GM21423 (cell line): ENCODE results near the gene SELPLG.
"Not testable (repeated sequence)": the region's sequence is repeated elsewhere in the genome, so short reads cannot be mapped to it uniquely, and the experiment has no call there.

Experiments
- ATAC-seq: cut with Tn5 transposase; IDR thresholded peaks from one replicate; pipeline ENCODE4 v1.9.1; 2021; ENCODE audit warnings: mild to moderate bottlenecking, moderate library complexity; ENCODE audit not compliant: unreplicated experiment

SELPLG gene

GRCh38 chr12:108656247-108656646, 22.6 kb upstream of the SELPLG start:
- ATAC-seq = not testable (repeated sequence)

DNA sequence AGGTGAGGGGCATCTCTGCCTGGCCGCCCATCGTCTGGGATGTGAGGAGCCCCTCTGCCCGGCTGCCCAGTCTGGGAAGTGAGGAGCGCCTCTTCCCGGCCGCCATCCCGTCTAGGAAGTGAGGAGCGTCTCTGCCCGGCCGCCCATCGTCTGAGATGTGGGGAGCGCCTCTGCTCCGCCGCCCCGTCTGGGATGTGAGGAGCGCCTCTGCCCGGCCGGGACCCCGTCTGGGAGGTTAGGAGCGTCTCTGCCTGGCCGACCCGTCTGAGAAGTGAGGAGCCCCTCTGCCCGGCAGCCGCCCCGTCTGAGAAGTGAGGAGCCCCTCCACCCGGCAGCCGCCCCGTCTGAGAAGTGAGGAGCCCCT, 22.1 kb upstream of the SELPLG start:
- not testable (repeated sequence) for ATAC-seq

DNA sequence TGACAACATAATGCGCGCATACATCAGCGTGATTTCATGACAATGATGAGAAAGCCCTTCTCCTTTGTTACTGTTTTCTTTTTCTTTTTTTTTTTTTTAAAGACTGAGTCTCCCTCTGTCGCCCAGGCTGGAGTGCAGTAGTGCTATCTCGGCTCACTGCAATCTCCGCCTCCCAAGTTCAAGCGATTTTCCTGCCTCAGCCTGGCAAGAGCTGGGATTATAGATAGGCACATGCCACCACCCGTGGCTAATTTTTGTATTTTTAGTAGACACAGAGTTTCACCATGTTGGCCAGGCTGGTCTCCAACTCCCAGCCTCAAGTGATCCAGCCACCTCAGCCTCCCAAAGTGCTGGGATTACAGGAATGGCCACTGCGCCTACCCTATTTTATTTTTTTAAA, 20.9 kb upstream of the SELPLG start:
- not testable (repeated sequence) for ATAC-seq

- ATAC-seq = no peak
These were observed 20.2 kb upstream of the SELPLG start for GRCh38 chr12:108653922-108654321.

DNA sequence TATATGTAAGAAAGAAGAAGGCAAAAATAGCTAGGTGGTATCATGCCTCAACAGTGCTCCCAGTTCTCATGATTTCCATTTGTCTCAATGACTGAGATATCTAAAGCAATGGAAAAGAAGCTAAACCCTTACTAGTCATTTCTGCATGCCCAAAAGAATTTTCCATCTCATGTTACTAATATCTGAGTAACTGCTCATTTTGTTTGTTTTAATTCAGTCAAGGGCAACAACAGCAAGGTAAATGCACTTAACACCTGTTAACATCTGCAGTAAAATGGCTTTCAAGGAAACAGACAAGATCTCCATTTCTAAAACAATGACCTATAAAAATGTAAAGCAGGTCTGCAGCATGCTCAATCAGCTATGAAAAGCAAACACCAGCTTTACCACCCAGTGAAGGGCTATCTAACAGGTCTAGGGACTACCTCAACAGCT, 19.4 kb upstream of the SELPLG start:
- ATAC-seq = no peak

GRCh38 chr12:108650083-108650482, 16.4 kb upstream of the SELPLG start:
- ATAC-seq = no peak

- ATAC-seq = no peak
These were observed 16.0 kb upstream of the SELPLG start for GRCh38 chr12:108649669-108650068.

- ATAC-seq = no peak
These were observed 15.4 kb upstream of the SELPLG start for GRCh38 chr12:108649126-108649525.

DNA sequence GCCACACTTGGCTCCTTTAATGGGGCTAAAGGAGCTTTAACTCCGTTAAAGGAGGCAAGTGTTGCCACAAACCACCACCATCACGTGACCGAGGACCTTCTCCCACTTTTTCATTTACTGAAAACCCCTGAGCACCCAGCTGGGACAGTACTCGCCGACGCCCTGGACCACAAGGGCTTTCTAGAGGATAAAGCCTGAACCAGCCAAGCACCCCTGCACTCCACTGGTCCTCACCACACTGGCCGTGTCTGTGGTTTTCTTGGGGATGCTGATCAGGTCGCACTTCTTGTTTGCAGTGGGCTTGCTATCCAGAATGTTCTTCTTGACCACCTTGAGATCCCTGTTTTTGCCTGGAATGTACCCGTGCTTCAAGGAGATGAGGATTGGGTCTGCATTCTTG, 14.7 kb upstream of the SELPLG start:
- ATAC-seq = no peak

- no peak for ATAC-seq
These were observed 14.0 kb upstream of the SELPLG start for GRCh38 chr12:108647585-108648287.

GRCh38 chr12:108646600-108647579, 13.2 kb upstream of the SELPLG start:
- no peak for ATAC-seq

DNA sequence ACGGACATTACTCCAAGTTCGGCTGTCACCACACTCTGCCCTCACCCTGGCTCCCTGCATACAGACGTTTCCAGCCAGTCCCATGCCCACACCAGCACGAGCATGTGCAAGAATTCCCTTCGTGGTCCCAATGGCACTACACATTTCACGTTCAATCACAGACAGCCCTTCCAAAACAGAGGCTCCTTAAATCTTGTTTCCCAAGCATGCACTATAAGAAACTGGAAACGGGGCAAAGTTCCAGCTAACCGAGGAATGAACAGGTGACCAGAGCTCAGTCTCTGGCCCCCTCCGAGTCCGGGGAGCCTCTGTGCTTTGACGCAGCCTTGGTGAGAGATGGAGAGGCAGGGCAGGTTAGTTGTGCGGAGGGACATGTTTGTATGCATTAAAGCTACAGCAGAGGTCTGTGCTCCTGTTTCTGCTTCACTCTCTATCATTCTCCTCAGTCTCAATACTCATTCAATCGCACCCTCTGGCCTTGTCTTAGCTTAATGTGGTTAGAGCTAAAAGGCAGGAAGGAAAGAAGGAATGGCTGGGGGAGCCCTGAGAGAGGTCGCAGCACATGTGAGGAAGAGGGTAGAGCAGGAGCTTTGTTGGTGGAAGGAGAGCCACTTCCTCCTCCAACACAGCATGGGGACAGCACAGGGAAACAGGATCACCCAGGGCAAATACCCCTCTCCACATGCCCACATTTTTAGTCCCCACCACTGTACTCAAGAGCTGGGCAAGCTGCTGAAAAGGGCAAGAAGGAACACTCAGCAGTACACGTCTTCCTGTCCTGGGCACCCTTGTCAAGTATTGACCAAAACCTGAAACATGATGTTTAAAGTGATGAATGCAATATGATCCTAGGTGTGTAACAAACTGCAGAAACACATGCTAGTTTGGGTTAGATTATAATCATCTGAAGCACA, 12.2 kb upstream of the SELPLG start:
- ATAC-seq = no peak

DNA sequence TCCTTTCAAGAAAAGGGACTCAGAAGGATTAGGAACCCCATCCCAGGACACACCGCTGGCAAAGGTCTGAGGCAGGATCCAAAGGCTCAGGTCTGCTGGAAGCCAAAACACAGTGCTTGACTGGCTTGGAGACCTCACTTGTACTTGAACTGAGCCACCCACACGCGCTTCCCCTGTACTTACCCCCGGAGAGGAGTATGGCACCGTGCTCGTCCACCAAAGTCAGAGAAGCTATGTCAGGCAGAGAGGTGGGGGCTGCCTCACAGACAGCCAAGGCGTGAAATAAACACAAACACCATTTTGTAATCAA, 11.1 kb upstream of the SELPLG start:
- ATAC-seq = no peak

- ATAC-seq = no peak
These were observed 10.5 kb upstream of the SELPLG start for GRCh38 chr12:108643941-108644810.

DNA sequence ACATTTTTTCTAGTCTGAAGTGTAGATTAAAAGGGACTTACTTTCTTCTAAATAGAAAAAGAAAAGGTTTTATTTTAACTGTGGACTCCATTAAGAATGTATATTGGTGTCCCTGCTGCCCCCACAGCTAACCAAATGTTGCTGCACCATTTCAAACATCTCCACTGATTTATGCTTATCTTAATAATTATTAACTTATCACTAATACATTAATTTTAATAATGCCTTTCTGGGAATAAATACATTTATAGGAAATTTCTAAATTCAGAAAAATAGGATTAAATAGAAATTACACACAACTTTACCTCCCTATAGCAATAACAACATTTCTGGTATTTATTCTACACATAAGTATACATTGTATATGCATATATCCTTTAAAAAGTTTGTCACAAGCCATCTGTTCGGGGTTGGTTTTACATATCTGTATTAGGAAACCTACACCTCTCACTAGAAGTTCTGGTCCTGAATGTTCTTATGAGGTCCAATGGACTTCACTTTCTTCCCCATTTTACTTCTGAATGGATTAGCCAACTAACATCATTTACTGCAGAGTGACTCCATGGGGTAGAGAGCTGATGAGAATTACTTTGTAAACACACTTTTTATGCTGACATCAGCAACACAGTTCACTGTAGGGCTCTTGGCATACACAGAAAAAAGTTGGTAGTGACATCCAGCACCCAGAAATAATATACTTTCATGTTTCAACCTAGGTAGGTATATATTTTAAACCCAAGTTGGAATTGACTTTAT, 9.4 kb upstream of the SELPLG start:
- ATAC-seq = no peak

- ATAC-seq = no peak
These were observed 8.7 kb upstream of the SELPLG start for GRCh38 chr12:108642269-108642870.

DNA sequence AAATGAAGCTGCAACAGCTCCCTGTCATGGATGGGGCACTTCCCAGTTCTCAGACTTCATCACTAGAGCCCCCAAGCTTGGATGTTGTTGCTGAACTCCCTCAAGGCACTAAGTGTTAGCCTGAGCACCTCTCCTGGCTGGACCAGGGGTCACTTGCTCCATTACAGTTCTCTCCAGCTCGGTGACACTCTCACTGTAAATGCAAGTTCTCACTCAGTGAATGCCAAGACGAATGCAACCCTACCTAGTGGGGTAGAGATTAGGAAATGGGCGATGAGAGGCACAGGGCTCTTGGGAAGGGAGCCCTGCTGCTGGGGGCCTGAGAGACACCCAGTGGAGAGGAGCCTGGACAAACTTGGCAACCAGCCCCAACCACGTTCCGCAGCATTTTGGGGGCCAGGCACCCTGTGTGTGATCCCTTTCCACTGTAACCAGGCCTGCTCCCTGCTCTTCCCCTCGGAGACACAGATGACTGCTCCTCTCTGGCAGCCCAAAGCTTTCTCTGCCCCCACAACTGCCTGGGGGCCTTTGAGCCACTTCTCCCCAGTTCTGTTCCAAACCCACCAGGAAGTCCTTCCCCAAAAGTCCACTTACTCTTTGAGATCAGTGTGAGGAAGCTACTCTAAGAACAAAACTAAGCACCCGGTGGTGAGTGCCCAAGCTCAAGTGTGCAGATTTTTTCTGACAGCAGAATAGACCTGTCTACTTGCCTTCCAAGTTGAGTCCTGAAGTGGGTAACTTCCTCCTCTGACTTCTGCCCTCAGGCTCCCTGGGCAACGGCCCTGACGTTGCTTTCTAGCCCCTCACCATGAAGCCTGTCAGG, 8.0 kb upstream of the SELPLG start:
- ATAC-seq = no peak

DNA sequence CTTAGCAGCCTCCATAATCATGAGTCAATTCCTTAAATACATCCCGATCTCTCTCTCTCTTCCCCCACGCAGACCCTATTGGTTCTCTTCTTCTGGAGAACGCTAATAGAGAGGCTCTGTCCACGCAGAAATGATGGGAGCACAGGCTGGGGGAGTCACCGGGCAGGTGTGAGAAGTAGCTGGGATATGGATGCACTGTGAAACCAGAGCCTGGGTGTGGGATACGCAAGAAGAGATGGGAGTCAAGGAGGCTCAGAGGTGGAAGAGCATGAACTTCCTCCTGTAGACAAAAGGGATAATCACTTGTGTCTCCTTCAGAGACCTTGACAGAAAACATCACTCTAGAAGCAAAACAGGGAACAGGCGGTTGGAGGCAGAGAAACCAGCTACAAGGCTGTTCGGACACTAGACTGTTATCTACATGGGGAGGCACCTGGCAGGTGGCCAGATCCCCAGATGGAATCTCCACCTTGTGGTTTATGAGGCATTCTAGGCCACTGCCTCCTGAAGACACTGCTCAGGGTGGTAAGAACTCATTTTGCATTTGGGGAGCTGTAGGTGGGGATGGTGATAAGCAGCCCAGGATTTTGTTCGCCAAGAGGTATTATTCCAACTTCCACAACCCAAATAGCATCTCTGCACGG, 7.2 kb upstream of the SELPLG start:
- no peak for ATAC-seq
